Brain microvascular endothelial cell (primary cell): ENCODE results near the gene ZNF467.

Source experiments
- DNase-seq: peaks from one replicate; pipeline ENCODE4 v3.0.0-alpha.2; 2020
- H3K27ac ChIP-seq: fragments of 250-450 bp; sonication (Bioruptor Pico); 2 replicates; pipeline ENCODE4 v1.5.1; 2020; ENCODE audit warnings: mild to moderate bottlenecking, moderate library complexity
- H3K27me3 ChIP-seq: fragments of 250-450 bp; sonication (Bioruptor Pico); replicated peaks from 2 replicates; pipeline ENCODE4 v1.5.1; 2020; ENCODE audit warnings: mild to moderate bottlenecking
- H3K36me3 ChIP-seq: fragments of 250-450 bp; sonication (Bioruptor Pico); replicated peaks from 2 replicates; pipeline ENCODE4 v1.5.1; 2020; ENCODE audit warnings: mild to moderate bottlenecking
- H3K4me3 ChIP-seq: 2 replicates; pipeline ENCODE4 v1.5.1; 2011; ENCODE audit warnings: low read depth, mild to moderate bottlenecking, control low read depth, low read length, moderate library complexity
- CTCF ChIP-seq: IDR thresholded peaks from 2 replicates; pipeline ENCODE4 v1.5.1; 2011; ENCODE audit warnings: low read depth, mild to moderate bottlenecking, moderate library complexity, low read length, control low read depth, inconsistent platforms; ENCODE audit errors: missing control alignments
- in situ Hi-C: cut with HindIII; loops from 2 replicates; pipeline ENCODE4 v1.10.0; 2017; ENCODE audit warnings: low sequenced_read_pairs, low pct_ligation_motif_present

Gene ZNF467

GRCh38 chr7:149782682-149783345 is 9.4 kb upstream of the ZNF467 start:
- H3K27ac ChIP-seq: no peak overlapping the region
- TF ChIP-seq CTCF: no peak
- H3K4me3 ChIP-seq: no peak overlapping the region
- no peaks in the 10 kb centered on the region for H3K36me3 ChIP-seq
- DNase-seq: no peak
- in situ Hi-C loops: no loop called here
- H3K27me3 ChIP-seq: peaks cover 8% of the 10 kb centered on the region

GRCh38 chr7:149781921-149782320 is 8.5 kb upstream of the ZNF467 start:
- in situ Hi-C loops: no loop called here
- Histone ChIP-seq H3K27ac (no peak overlapping the region), H3K4me3 (no peak overlapping the region), H3K27me3 (peaks cover under 1% of the 10 kb centered on the region), H3K36me3 (no peaks in the 10 kb centered on the region)
- TF ChIP-seq CTCF: no peak
- no peak for DNase-seq

GRCh38 chr7:149780636-149781419 is 7.4 kb upstream of the ZNF467 start:
- Histone ChIP-seq H3K27me3 (no peaks in the 10 kb centered on the region), H3K27ac (no peak overlapping the region), H3K36me3 (no peaks in the 10 kb centered on the region), H3K4me3 (no peak overlapping the region)
- TF ChIP-seq CTCF: no peak
- DNase-seq: no peak
- in situ Hi-C loops: no loop called here

- TF ChIP-seq CTCF: no peak
- no peaks in the 10 kb centered on the region for H3K36me3 ChIP-seq
- H3K27ac ChIP-seq: no peak overlapping the region
- H3K4me3 ChIP-seq: no peak overlapping the region
- H3K27me3 ChIP-seq: no peaks in the 10 kb centered on the region
- in situ Hi-C loops: no loop called here
- no peak for DNase-seq
These were observed 6.7 kb upstream of the ZNF467 start for GRCh38 chr7:149780056-149780455.

- DNase-seq: no peak
- Histone ChIP-seq H3K27ac (no peak overlapping the region), H3K36me3 (no peaks in the 10 kb centered on the region), H3K4me3 (no peak overlapping the region), H3K27me3 (peaks cover 2% of the 10 kb centered on the region)
- in situ Hi-C loops: no loop called here
- TF ChIP-seq CTCF: no peak
These were observed 6.1 kb upstream of the ZNF467 start for GRCh38 chr7:149779502-149779805.
